GM21786 (cell line): ENCODE results near the gene PRKRA.
"Not testable (repeated sequence)": the region's sequence is repeated elsewhere in the genome, so short reads cannot be mapped to it uniquely, and the experiment has no call there.

Experiments used
- ATAC-seq: cut with Tn5 transposase; IDR thresholded peaks from one replicate; pipeline ENCODE4 v1.9.1; 2021; ENCODE audit not compliant: unreplicated experiment

Gene PRKRA

GRCh38 chr2:178415979-178416378, 35.0 kb downstream of the PRKRA start:
- no peak for ATAC-seq

- ATAC-seq, result peak; percentile 81
Observed at GRCh38 chr2:178414266-178415247, 36.4 kb downstream of the PRKRA start.

DNA sequence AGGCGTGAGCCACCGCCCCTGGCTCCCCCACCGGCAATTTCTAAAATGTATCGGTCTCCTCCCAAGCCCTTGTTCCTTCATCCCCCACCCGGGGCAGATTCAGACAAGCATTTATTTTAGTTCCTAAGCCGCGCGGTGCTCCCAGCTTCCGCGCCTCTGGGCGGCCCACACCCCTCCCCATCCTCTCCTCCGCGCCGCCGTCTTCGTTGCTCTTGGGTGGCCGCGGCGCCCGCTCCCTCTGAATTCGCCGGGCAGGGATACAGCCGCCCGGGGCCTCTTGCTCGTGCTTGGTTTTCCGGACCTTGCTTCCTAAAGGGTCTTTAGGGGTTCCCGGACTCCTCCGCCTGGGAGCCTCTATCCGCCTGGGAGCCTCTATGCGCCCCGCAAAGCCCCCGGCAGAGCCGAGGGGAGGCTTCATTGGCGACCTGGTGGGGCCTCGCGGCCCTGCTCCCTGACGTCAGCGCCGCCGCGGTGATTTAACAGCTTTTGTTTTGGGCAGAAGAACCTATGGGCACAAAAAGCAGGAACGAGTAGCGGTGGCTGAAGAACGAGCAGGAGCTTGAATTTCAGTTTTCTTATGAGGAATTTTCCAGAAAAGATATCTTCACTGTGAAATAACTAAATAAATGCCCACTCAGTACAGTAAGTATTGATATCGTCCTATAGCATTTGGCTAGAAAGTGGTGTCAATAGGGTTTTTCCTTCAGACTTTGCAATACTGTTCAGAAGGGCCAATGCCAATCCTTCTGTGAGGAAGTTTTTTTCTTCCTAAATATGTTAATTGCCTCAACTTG, 37.3 kb downstream of the PRKRA start:
- ATAC-seq, result peak; percentile 72

- not testable (repeated sequence) for ATAC-seq
Observed at GRCh38 chr2:178412453-178412852, 38.5 kb downstream of the PRKRA start.

- ATAC-seq, result no peak
Observed at GRCh38 chr2:178412047-178412446, 38.9 kb downstream of the PRKRA start.

- no peak for ATAC-seq
Observed at GRCh38 chr2:178409261-178409660, 41.7 kb downstream of the PRKRA start.

DNA sequence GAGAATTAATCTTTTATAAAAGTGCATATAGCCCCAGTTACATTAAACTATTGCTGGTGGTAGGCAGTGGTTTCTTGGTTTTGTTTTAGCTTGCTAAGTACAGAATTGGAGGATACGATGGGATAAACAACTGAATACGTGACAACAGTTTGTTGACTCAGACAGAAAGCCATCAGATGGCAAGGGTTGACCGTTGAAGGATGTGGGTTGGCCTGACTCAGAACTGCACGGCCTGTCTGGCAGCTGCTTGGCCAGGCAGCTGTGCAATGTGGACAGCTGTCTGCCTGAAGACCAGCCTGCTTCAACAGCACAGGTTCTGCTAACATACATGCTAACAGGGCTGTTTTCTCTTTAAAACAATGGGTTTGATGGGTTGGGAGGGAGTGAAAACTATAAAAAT, 46.6 kb downstream of the PRKRA start:
- ATAC-seq, result peak; percentile 99

DNA sequence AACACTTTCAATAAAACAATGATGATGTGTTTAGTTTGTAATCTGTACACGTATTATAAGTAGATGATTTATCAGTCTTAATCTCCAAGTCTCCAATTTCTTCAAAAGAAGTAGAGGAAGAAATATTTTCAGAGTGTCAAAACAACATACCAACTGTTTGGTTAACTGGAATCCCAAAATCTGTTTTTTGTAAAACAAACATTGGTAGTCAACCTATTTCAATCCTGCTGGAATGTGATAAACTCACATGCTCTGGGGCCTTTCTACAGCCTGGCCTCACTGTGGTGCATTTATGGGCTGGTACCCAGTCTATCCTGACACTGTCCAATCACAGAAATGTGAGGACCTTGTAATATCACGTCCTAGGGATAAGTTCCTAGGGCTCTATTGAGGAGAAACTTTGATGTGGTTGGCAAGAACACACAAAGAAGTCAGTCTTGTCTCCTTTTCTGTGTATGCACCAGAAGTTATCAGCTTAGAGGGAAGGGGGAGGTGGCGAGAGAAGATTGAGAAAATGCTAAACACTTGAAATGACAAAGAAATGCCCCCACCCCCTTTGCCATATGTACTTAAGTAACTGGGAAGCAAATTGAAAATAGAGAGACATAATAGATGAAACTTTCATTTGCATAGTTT, 47.2 kb downstream of the PRKRA start:
- ATAC-seq, result peak; percentile 38

DNA sequence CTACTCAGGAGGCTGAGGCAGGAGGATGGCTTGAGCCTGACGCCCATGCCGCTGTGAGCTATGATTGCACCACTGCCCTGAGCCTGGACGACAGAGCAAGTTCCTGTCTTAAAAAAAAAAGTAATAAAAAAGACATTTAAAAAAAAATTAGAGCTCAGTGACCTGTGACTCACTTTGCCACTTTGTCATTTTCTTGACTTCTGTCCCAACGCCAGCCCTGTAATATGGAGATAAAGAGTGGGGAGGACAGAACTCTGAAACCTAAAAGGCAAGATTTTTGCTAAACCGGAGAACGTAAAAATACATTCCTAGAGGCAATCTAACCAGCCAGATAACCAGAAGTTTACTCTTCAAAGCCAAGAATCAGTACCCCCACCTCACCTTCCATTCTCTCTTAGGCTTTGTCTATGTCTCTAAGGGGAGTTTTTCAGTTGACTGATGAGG, 49.0 kb downstream of the PRKRA start:
- no peak for ATAC-seq

DNA sequence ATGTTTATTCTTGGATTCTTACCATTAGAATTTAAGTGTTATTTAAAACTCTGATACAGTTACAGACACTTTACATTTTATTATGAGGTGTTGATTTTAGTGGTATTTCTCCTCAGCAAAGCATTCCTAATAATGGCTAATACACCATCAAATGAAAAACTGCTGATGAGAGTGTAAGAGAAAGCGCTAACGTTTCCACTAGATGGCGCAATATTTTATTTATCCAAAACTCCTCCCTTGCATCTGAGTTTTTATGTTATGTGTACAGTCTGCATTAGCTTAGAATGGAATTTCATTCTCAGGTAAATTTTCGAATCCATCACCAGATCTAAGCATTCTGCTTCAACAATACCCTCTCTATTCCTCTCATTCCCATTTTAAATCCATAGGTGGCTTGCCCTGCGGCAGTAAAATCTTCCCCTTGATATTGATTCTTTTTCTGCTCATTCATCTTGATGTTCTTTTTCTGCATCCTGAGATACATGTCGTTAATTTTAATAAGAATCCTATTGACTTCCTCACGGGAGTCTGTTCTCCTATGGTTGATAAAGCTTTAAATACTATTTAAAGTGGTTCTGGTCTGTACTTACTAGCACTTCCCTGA, 53.9 kb downstream of the PRKRA start:
- peak; percentile 99 for ATAC-seq

GRCh38 chr2:178395941-178396570, 54.9 kb downstream of the PRKRA start:
- ATAC-seq, result no peak

GRCh38 chr2:178395295-178395694, 55.7 kb downstream of the PRKRA start:
- ATAC-seq, result no peak

GRCh38 chr2:178394859-178395258, 56.1 kb downstream of the PRKRA start:
- no peak for ATAC-seq

- no peak for ATAC-seq
Observed at GRCh38 chr2:178392215-178392614, 58.8 kb downstream of the PRKRA start.

- ATAC-seq, result no peak
Observed at GRCh38 chr2:178391701-178392100, 59.3 kb downstream of the PRKRA start.

DNA sequence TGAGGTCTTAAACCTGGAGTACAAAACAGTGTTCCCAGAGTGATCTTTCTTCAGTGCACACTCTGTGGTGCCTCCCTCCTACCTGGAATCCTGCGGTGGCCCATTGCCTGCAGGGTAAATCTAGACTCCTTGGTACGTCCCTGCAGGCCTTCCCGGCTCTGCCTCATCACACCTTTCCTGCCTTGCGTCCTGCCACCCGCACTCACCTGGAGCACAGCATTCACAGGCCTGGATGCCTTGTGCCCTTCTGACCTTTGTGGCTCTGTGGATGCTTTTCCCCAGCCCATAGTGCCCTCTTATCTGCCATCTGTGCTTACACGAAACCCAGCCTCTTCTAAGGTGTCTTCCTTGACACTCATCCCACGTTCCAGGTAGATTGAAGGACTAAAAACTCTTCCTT, 62.7 kb downstream of the PRKRA start:
- ATAC-seq, result no peak

DNA sequence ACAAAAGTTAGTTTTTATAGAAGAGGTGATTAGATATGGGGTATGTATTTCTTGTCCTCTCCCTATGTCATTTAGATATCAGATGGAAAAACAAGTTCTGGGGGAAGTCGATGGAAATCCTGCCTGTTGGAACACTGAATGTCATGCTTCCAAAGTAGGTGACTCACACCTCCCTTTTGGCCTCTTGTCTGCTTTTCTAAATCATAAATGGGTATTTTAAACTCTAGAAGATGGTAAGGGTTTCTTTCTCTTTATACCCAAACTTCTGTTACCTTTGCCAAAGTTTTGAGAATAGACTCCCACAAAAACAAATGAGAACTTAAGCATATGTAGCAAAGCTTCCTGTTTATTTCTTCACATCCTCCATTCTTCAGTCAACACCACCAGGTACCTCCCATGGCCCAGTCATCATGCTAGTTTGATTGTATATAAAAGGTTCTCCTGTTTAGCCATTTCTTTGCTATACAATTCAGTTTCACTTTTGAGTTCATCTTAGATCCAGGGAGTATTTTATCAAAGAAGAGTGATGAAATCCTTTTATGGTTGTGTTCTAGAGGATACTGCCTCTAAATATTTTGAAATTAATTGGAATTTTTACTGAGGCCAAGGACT, 63.9 kb downstream of the PRKRA start:
- no peak for ATAC-seq

DNA sequence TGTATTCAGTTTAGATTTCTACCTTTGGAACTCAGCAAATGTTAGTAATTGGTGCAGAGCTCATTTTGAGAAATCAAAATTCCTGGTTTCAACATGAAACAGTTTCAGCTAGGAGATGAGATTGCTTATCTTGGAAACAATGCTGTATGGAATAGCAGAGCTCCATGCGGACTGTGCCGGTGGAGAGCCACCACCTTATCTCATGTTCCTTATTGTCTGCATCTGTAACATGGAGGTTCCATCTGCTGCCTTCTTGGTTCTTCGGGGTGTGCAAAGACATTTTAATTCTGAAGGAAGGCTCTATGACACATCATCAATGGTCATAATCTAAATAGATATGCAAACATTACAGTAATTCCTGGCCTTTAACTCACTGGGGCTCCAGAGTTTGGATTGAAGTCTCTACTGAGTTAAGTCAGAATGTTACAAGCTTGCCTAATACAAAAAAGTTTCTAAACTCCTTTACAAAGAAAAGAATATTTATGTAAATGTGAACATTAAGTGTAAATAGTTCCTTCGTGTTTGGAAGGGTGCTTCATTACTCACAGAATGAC, 65.3 kb downstream of the PRKRA start:
- ATAC-seq, result no peak

DNA sequence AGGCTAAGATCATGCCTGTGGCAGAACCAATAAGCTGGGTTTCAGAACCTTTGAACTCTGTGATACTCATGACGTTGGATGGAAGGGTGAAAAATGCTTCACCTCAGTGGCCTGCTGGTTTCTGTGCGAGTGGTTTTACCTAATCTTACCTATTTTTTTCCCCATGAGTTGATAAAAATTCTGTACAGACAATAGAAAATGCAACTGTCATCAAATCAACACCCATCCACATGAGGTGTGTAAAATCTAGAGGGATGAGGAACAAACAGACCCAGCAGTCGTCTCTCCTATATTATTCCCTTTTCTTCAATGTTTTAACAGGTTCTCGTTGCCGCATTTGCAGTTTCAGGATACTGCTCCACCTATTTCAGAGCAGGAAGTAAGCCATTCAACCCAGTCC, 67.3 kb downstream of the PRKRA start:
- no peak for ATAC-seq
